C1 segment of cervical spinal cord (tissue), 14 donors: Measurements from ENCODE around the gene TAL1.

Experiments
- DNase-seq, 14 donors: peaks; one replicate each; lab custom pipeline; 2025; lab: John Stamatoyannopoulos, UW

TAL1 gene

DNA sequence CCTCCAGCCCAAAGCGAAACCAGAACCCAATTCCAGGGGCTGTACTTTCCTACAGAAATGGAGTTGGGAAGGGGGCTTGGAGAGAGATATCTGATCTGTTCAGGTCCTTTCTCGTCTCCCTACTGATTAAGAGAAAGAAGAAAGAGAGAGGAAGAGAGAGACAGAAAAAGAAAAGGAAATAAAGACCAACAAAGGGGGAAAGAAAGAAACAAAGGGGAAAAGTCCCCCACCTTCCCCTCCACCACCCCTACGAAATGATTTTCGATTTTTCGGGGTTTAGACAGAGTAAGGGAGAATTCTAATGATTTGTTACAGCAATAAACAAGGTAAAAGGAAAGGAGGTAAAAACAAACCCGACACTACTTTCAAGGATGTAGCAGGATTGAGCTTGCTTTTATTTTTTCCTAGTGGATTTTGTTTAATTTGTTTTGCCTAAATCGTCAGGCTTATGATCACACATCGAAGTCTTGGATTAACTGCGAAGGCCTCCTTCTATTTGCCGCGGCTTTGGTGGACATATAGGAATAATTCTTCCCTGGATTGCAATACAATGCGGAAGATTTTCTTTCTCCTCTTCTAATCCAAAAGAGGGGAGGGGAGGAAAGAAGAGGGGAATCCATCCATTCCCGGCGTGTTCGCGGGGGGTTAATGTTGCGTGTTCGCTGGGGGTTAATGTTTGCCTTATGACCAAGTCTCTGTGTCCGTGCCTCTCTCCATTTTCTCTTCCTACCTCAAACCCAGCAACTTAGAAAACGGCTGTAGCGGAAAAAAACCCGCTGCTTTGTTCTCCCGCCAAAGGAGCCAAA is 1.9 kb downstream of the TAL1 start:
- DNase-seq, result no peak

DNA sequence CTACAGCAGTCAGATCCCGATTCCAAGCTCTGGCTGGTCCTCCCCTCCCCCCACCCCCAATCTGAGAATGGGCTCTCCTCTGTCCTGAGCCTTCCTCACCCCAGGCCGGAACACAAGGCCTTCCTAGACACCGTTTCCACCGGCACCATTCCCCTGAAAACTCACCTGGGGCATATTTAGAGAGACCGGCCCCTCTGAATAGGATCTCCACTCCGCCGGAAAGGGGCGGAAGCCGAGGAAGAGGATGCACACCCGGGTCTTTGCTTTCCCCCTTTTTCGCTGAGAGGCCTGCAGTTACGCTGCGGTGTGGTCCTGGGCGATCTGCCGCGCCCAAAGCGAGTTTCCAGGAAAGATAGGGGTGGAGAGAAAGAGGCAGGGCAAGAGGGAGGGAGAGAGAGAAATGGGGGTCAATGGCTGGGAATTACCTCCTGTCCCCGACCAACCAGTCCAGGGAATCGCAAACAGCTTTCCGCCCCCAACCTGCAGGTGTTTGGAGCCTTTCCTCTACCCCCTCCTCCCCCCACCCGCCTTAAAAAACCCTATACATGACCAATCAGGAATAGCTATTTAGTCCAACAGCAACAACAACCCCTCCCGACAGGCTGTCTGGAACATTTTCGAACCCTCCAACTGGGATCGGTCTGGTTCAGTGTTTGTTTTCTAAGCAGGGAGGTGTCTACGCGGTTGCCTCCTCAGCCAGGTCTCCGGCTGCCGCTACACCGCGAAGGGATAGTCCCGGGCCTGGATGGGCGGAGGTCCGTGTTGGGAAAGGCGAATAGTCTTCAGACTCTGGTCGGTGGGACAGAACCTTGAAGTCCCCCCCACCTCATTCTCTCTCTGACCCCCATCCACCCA is 2.8 kb downstream of the TAL1 start:
- no peak for DNase-seq

- DNase-seq, result no peak
These were observed 3.4 kb downstream of the TAL1 start for GRCh38 chr1:47228644-47229030.

- no peak for DNase-seq
These were observed 4.4 kb downstream of the TAL1 start for GRCh38 chr1:47227341-47228232.

- DNase-seq, result no peak
These were observed 5.2 kb downstream of the TAL1 start for GRCh38 chr1:47226839-47227215.

- DNase-seq, result no peak
These were observed 5.7 kb downstream of the TAL1 start for GRCh38 chr1:47226121-47226838.

DNA sequence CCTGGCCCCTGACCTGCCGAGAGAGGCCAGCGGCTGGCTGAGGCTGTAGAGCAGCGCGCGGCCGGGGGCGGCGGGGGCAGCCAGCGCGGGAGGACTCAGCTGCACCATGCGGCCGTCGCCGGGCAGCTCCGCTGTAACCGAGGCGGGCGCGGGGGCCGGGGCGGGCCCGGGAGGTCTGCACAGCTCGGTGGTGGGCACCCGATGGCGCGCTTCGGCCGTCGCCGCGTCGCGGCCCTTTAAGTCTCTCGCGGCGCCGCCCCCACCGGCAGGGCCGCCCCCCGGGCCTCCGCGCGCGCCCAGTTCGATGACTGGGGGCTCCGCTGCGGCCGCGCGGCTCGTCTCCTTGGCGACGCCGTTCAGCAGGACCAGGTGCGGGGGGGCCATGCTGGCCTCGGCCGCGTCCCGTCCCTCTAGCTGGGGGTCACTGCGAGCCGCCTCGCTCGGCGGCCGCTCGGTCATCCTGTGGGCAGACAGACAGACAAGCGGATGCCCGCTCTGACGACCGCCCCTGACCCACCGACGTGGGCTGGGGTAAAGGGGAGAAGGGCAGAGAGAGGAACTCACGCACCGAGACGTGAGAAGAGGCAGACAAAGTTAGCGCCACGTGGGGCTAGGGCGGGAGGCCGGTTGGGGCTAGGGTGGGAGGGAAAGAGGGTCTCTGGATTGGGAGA is 6.5 kb downstream of the TAL1 start:
- DNase-seq, result no peak

GRCh38 chr1:47224676-47225399 is 7.2 kb downstream of the TAL1 start:
- no peak for DNase-seq

GRCh38 chr1:47223921-47224675 is 7.9 kb downstream of the TAL1 start:
- DNase-seq, result no peak

DNA sequence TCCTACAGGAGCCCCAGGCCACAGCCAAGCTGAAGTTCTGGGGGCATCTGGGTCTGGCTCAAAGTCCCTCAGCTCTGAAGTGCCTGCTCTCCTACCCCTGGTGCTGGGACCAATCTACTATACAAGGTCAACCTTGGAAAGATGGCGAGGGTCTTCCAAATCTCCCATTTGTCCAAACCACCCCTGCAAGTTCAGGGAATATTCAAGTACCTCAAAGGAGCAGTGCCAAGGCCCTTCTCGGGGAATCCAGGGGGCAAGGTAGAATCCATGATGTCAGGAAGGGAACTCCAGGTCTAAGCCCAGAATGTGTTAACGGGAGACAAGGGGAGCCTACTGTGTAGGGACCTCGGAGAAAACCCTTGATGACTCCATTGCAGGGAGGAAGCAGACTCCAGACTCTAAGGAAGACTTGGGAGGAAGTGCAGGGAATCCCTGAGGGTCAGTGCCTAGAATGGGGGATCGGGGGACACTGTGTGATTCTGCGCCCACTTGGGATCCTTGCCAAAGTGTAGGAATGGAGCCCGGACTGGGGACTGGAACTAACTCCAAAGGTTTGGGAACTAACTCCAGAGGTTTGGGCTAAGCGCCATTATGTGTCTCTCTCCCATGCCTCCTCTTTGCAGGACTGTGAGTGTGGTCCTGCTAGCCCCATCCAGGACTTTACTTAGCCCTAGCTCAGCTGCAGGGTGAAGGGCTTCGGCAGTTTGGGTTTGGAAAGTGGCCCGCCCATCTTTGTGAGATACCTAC is 8.7 kb downstream of the TAL1 start:
- DNase-seq, result no peak

DNA sequence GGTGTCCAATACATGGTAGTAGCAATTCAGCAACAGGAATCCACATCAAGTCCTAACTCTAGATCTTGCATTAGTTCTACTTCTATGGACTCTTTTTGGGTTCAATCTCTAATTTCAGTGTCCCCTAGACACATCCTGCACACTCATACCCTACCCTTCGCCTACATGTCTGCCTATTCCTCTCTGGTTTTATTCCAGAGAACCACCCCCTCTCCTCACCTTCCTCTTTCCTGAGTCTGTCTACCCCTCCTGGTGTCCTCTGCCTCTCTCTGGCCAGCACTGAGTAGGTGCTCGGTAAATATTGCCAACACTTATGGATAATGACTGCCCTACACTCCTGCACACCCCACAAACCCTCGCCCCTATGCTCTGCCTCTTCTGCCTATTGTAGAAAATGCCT is 9.5 kb downstream of the TAL1 start:
- no peak for DNase-seq

- no peak for DNase-seq
These were observed 12.3 kb downstream of the TAL1 start for GRCh38 chr1:47219590-47220220.

GRCh38 chr1:47219001-47219400 is 13.0 kb downstream of the TAL1 start:
- no peak for DNase-seq

- DNase-seq, result no peak
These were observed 15.6 kb downstream of the TAL1 start for GRCh38 chr1:47216278-47217059.

GRCh38 chr1:47215713-47216112 is 16.3 kb downstream of the TAL1 start:
- no peak for DNase-seq

DNA sequence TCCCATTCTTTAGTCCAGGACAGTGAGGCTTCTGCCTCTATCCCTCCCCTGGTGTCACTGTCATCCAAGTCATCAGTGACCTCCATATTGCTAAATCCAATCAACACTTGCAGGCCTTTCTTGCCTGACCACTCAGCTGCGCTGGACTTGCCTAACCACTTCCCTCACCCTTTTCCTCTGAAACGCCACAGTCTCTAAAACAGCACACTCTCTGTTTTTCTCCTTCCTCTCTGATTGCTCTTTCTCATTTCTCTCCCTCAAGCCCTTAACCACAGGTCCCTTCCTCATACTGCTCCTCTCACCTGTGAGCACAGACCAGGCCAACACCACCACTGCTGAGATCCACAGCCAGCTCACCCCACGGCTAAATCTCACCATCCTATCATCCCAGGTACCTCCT is 17.5 kb downstream of the TAL1 start:
- no peak for DNase-seq

- no peak for DNase-seq
These were observed 18.6 kb downstream of the TAL1 start for GRCh38 chr1:47213230-47213963.
